HG03159 (cell line): ENCODE data around the gene RAE1.

Experiments
- ATAC-seq: cut with Tn5 transposase; IDR thresholded peaks from one replicate; pipeline ENCODE4 v1.9.1; 2021; ENCODE audit warnings: mild to moderate bottlenecking, moderate library complexity; ENCODE audit not compliant: unreplicated experiment

The RAE1 gene

DNA sequence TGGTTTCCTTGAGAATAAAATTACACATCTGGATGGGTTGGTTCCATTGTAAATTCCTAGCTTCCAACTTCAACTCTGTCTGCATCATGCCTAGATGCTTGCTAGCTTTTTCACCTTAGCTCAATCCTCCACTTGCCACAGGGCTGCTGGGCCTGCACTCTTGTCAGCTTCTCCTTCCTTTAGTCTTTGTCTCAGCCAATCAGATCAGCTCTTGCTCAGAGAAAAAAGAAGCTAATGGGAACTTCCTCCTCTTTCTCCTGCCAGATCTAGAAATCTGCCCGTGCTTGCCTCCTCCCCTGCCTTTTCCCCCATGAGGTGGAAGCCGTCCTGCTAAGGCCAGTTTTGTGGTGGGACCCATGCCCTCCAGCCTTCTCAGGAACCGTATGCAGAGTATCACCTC, 18.5 kb downstream of the RAE1 start:
- ATAC-seq: no peak

DNA sequence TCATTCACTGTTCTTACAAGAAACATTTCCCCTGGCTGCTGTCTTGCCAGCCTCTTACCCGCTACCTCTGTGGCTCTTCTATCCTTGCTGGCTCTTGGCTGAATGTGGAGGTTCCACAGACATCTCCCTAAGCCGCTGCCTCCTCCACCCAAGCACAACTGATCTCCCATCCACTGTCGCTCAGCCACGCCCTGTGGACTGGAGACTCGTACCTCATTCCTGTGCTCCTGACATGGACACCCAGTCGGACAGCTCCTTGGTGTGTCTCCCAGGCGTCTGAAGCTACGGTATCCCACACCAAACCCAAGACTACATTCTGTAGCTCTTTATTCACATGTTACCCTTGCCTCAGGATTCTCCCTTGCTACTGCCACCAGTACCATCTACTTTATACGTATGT, 19.3 kb downstream of the RAE1 start:
- no peak for ATAC-seq

DNA sequence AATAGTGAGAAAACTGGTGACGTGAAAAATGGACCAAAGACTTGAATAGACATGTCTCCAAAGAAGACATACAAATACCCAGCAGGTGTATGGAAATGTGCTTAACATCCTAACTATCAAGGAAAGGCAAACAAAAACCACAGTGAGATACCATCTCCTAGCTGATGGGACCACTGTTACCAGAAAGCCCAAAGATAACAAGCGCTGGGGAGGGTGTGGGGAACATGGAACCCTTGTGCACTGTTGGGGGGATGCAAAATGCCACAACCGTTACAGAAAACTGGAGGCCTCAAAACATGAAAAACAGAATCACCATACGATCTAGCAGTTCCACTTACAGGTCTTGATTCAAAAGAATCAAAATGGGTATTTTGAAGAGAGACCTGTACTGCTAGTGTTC, 20.3 kb downstream of the RAE1 start:
- no peak for ATAC-seq

- ATAC-seq: no peak
Measured at GRCh38 chr20:57372157-57372556, 21.1 kb downstream of the RAE1 start.

DNA sequence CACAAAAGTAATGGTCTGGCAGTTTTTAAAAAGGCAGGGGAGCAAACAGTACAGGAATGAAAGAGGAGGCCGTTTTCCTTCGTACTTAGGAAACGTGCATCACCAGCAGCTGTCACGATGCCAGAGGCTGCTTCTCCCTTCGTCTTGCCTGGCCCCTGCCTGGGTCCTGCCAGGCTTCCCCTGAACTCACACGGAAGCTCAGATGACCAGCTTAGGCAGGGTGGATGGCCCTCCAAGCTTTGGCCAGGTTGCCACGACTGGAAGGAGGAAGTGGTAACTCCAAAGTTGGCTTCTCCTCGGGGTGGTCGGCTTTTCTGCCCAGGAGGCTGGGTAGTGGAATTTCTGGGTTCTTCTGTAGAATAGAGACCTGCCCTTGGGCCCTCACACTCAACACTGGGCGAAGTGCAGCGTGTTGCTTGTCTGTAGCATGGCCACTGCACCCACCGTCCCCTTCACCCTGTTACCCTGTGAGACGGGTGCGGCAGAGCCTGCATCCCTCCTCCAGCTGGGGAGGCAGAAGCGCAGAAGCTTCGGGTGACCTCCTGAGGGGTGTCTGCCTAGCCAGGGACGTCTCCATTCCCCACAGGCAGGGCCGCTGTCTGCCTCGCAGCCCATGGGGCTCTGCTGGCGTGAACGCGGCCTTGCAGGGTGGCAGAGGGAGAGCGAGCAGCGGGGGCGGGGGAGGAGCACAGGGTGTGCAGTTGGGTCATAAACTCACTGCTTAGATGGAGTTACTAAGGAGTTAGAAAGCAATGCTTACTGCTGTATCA, 21.7 kb downstream of the RAE1 start:
- ATAC-seq: no peak

GRCh38 chr20:57374343-57374930, 23.4 kb downstream of the RAE1 start:
- ATAC-seq: no peak

DNA sequence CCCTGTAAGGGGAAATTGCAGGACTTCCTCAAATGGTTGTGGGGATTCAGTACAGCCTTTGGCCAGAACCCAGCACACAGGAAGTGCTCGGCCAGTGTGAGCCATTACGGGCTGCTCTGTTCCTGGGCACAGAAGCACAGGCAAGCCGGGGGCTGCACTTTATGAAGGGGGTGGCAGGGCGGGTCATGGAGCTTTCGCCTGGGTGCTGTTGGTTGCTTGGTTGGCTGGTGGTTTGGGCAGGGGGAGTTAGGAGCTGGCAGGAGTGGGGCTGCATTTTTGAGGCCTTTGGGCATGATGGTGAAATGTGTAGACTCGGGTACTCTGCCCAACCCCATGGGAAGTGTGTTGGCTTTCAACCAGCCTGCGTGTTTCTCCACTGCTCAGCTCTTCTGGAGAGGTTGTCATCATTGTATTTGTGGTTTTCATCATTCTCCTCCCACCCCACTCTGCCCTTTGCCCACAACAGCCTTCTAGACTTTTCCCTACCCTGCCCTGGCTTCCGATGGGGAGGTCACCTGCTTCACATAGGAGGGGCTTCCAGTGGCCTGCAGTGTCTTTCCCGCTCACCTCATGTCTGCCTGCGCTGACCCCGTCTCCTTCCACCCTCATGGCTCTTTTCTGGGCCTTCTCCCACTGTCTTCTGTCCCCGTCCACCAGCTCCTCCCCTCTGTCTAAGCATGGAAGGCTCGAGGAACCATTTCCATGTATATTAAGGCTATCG, 24.0 kb downstream of the RAE1 start:
- no peak for ATAC-seq

DNA sequence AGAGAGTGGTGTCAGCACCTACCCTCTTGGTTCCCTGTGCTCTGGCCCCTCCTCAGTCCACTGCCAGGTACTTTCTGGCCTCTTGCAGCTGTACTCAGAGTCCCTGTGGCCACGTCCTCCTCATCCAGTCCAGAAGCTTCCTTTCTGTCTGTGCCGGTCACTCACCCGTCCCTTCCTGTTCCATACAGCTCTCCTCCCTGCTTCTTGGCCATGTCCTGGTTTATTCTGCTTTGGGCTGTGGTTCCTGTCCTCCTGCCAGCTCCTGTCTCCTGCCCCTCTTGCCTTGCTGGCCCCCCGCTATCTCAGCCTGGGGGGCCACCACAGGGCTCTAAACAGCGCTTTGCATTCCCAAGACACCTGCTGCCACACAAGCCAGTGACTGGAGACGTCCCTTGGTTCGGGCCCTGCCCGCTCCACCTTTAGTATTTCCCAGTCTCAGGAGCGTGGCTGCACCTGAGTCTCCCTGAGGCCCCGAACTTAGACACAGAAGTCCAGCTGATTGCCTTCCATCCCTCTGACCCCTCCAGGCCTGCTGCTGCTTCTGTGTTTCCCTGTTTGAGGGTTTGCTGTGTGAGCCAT, 24.7 kb downstream of the RAE1 start:
- ATAC-seq: no peak

DNA sequence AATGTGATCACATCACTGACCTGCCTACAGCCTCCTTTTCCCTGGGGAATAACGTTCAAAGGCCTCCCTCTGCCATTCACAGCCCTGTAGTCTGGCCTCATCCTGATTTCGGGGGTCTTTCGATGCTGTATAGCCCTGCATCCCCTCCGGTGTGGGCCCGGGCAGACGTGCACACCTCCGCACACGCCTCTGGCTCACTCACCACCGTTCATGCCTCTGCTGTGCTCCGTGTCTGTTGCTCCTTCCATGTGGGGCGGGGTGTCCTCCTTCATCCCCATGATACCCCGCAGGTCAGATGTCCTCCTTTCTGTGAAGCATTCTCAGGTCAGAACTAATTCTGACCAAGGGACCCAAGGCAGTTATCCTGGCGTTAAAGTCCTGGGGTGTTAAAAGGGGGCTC, 26.3 kb downstream of the RAE1 start:
- no peak for ATAC-seq

DNA sequence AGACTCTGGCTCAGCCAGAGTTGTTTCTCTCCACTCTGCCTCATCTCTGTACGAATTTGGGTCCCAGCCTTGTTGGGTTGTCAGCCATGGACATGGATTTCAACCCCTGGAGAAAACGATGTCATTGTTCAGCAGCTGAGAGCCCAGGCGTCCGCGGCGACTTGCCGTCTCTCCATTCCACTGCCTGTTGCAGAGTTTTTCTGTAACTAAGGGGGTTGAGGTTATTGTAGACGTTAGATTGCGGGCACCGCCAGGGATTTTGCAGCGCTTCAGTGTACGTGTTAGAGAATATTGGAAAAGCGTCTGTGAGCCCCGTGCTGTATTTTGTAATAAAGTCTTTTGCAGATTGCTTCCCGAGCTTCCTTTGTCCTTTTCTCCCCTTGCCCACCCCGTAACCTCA, 27.1 kb downstream of the RAE1 start:
- no peak for ATAC-seq

- ATAC-seq: no peak
Measured at GRCh38 chr20:57378646-57379262, 27.7 kb downstream of the RAE1 start.

GRCh38 chr20:57379263-57379647, 28.2 kb downstream of the RAE1 start:
- ATAC-seq: no peak

GRCh38 chr20:57380081-57380750, 29.2 kb downstream of the RAE1 start:
- ATAC-seq: no peak

GRCh38 chr20:57381596-57382503, 30.8 kb downstream of the RAE1 start:
- peak; percentile 62 for ATAC-seq

- no peak for ATAC-seq
Measured at GRCh38 chr20:57382516-57382915, 31.5 kb downstream of the RAE1 start.

DNA sequence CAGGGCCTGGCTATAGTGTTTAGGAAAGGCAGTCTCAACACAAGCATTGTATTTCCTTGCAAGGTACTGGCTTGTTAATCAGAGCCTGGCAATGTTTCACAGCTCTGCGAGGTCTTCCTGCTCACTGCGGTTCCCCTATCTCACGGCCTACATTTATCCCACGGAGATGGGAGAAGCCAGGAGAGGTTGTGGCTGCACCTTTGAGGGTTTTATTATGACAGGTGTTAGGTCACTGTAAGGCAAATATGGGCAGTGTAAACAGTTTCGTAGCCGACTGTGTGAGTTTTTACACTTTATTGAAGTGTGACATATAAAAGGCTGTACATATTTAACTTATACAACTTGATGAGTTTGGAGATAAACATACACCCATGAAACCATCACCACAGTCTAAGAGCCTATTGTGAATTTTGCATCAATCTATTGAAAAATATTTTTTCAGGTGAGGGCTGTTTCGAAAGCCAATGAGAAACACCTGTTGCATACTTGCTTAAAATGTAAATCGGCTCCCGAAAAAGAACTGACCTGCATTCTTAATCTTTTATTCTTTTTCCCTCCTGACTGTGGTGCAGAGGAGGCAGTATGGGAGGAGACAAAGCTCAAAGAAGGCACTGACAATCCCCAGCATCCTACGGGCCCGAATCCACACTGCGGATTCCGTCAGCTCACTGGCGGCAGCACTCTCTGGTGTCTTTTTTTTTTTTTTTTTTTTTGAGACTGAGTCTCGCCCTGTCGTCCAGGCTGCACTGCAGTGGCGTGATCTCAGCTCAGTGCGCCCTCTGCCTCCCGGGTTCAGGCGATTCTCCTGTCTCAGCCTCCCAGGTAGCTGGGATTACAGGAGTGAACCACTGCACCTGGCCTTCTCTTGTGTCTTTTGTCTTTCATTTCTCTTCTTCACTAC, 32.6 kb downstream of the RAE1 start:
- no peak for ATAC-seq

DNA sequence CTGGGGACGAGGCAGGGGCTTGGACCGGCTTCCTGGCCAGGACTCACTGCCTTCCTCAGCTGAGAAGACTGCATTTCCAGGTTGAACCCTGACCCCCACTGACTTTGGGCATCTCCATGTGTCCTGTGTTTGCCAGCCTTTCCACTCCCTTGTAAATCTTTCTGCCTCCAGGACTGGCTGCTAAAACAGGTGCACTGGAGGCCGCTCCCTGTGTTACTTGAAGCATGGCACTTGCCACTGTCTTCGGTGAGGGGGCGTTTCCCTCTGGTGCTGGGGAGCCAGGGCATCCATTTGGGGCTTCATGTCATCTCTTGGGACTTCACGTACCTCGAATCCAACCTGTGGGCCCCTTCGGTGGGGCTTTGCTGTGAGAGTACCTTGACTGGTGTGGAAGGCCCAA, 33.4 kb downstream of the RAE1 start:
- no peak for ATAC-seq

DNA sequence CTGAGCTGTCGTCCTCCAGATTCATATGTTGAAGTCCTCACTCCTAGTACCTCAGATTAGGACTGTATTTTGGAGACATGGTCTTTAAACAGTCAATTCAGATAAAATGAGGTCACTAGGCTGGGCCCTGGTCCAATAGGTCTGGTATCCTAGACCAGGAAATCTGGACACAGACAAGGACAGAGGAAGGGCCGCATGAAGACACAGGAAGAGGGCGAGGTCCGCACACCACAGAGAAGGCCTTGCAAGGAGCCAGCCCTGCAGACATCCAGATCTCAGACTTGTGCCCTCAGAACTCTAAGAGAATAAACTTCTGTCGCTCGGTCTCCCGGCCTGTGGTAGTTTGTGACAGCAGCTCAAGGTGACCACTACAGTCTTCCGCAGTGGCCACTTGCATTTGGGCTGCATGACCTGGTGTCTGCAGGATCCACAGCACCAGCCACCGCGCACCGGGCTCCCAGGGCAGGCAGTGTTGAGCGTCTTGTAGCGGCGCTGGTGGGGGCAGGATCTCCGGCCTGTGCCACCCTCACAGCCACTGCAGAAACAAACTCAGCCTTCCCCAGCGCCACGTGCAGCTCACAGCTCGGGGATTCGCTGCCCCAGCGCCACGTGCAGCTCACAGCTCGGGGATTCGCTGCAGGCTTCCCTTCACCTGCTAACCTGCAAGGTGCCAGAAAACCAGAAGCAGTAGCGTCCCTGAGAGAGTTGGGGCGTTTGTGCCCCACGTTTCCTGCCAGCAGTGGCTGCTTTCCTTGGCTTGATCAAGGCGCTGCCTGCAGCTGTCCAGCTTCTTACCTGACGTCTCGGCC, 34.1 kb downstream of the RAE1 start:
- ATAC-seq: no peak
